Mesenchymal stem cell (in vitro differentiated cells and primary cell): Measurements from ENCODE around the gene LRRC9.

ENCODE experiments used
- DNase-seq: peaks from one replicate; pipeline ENCODE4 v3.0.0-alpha.2; 2013
- H2AFZ ChIP-seq: one replicate; pipeline ENCODE4 v1.6.1; 2013; ENCODE audit warnings: low read depth, mild to moderate bottlenecking, control low read depth, inconsistent platforms, low read length, moderate library complexity
- H2AK5ac ChIP-seq: 2 replicates; pipeline ENCODE4 v1.6.1; 2013; ENCODE audit warnings: low read length, moderate library complexity, mild to moderate bottlenecking, inconsistent platforms; ENCODE audit not compliant: severe bottlenecking
- H2BK120ac ChIP-seq: one replicate; pipeline ENCODE4 v1.6.1; 2013; ENCODE audit warnings: low read depth, mild to moderate bottlenecking, inconsistent platforms, low read length, moderate library complexity
- H2BK12ac ChIP-seq, 2 experiments: one replicate each; pipeline ENCODE4 v1.6.1; 2013; ENCODE audit warnings: inconsistent platforms in 2 of 2, low read length in 2 of 2, mild to moderate bottlenecking in 2 of 2, moderate library complexity in 2 of 2, control low read depth in 1 of 2
- H2BK15ac ChIP-seq: one replicate; pipeline ENCODE4 v1.6.1; 2013; ENCODE audit warnings: mild to moderate bottlenecking, low read depth, inconsistent platforms; ENCODE audit not compliant: poor library complexity, severe bottlenecking
- H2BK5ac ChIP-seq: 2 replicates; pipeline ENCODE4 v1.6.1; 2013; ENCODE audit warnings: low read depth, mild to moderate bottlenecking, low read length, control low read depth, inconsistent platforms; ENCODE audit not compliant: poor library complexity, severe bottlenecking
- H3K14ac ChIP-seq, 2 experiments: one replicate each; pipeline ENCODE4 v1.6.1; 2013; ENCODE audit warnings: inconsistent platforms in 2 of 2, low read length in 2 of 2, control low read depth in 1 of 2, mild to moderate bottlenecking in 1 of 2, moderate library complexity in 1 of 2
- H3K18ac ChIP-seq, 2 experiments: one replicate each; pipeline ENCODE4 v1.6.1; 2013; ENCODE audit warnings: inconsistent platforms in 2 of 2, low read length in 2 of 2, control low read depth in 1 of 2, low read depth in 1 of 2, mild to moderate bottlenecking in 1 of 2
- H3K23ac ChIP-seq, 2 experiments: one replicate each; pipeline ENCODE4 v1.6.1; 2013; ENCODE audit warnings: inconsistent platforms in 2 of 2, low read length in 2 of 2, mild to moderate bottlenecking in 2 of 2, moderate library complexity in 2 of 2, control low read depth in 1 of 2
- H3K27ac ChIP-seq: 2 replicates; pipeline ENCODE4 v1.5.1; 2013; ENCODE audit warnings: mild to moderate bottlenecking, moderate library complexity, low read length, control low read depth, inconsistent platforms; ENCODE audit not compliant: poor library complexity, severe bottlenecking
- H3K27me3 ChIP-seq, 2 experiments: 2 replicates each; pipeline versions ENCODE4 v1.6.1 to v1.7.0; 2013; ENCODE audit warnings: low read length in 2 of 2, mild to moderate bottlenecking in 2 of 2, moderate library complexity in 2 of 2, control low read depth in 1 of 2, inconsistent platforms in 1 of 2; ENCODE audit not compliant: control insufficient read depth in 1 of 2, insufficient read depth in 1 of 2
- H3K36me3 ChIP-seq, 2 experiments: 2 replicates each; pipeline versions ENCODE4 v1.6.1 to v1.7.0; 2013; ENCODE audit warnings: low read length in 2 of 2, control low read depth in 1 of 2, inconsistent platforms in 1 of 2, low read depth in 1 of 2, mild to moderate bottlenecking in 1 of 2; ENCODE audit not compliant: insufficient read depth in 2 of 2, control insufficient read depth in 1 of 2
- H3K4ac ChIP-seq, 2 experiments: one replicate each; pipeline ENCODE4 v1.6.1; 2013; ENCODE audit warnings: inconsistent platforms in 2 of 2, low read length in 2 of 2, mild to moderate bottlenecking in 2 of 2, moderate library complexity in 2 of 2, control low read depth in 1 of 2, low read depth in 1 of 2
- H3K4me1 ChIP-seq: 2 replicates; pipeline ENCODE4 v1.6.1; 2013; ENCODE audit warnings: low read depth, low read length, control low read depth; ENCODE audit not compliant: control insufficient read depth, insufficient read depth
- H3K4me2 ChIP-seq: 2 replicates; pipeline ENCODE4 v1.6.1; 2013; ENCODE audit warnings: low read length, mild to moderate bottlenecking, inconsistent platforms; ENCODE audit not compliant: poor library complexity, severe bottlenecking
- H3K4me3 ChIP-seq, 2 experiments: 2 replicates each; pipeline versions ENCODE4 v1.5.1 to v1.7.0; 2013; ENCODE audit warnings: low read length in 2 of 2, mild to moderate bottlenecking in 2 of 2, control low read depth in 1 of 2, low read depth in 1 of 2; ENCODE audit not compliant: insufficient read depth in 1 of 2
- H3K79me1 ChIP-seq: replicated peaks from 2 replicates; pipeline ENCODE4 v1.6.1; 2013; ENCODE audit warnings: mild to moderate bottlenecking, control low read depth, low read length, inconsistent platforms; ENCODE audit not compliant: poor library complexity, severe bottlenecking
- H3K9ac ChIP-seq: 2 replicates; pipeline ENCODE4 v1.7.0; 2013; ENCODE audit warnings: mild to moderate bottlenecking, low read length, moderate library complexity
- H3K9me3 ChIP-seq: 2 replicates; pipeline ENCODE4 v1.7.0; 2013; ENCODE audit warnings: mild to moderate bottlenecking, low read length; ENCODE audit not compliant: control insufficient read depth
- H4K8ac ChIP-seq: one replicate; pipeline ENCODE4 v1.6.1; 2013; ENCODE audit warnings: inconsistent platforms, mild to moderate bottlenecking, low read length, moderate library complexity
- H4K91ac ChIP-seq: one replicate; pipeline ENCODE4 v1.6.1; 2013; ENCODE audit warnings: mild to moderate bottlenecking, low read length, inconsistent platforms
- WGBS: methylation state at CpG from one replicate; pipeline ENCODE4 v1.1.7; 2013; ENCODE audit warnings: mixed read lengths; 5-methylcytosine and 5-hydroxymethylcytosine counted together

LRRC9 gene

GRCh38 chr14:59890676-59891075 lies 29.3 kb upstream of the LRRC9 start:
- H4K91ac ChIP-seq, result no peak overlapping the region
- no peak overlapping the region for H4K8ac ChIP-seq
- H3K4me2 ChIP-seq, result no peak overlapping the region
- no peaks in the 10 kb centered on the region for H3K36me3 ChIP-seq
- no peak for DNase-seq
- H3K4me3 ChIP-seq, result no peak overlapping the region
- H2AK5ac ChIP-seq, result no peak overlapping the region
- H3K9me3 ChIP-seq, result no peaks in the 10 kb centered on the region
- no peak overlapping the region for H3K14ac ChIP-seq
- no peak overlapping the region for H2AFZ ChIP-seq
- no peaks in the 10 kb centered on the region for H3K4me1 ChIP-seq
- H3K4ac ChIP-seq, result no peak overlapping the region
- no peak overlapping the region for H2BK12ac ChIP-seq
- peaks cover 0 to under 1% of the 10 kb centered on the region in 2 experiments for H3K27me3 ChIP-seq
- WGBS, result 63% methylated on average over 2 of the region's 2 CpGs
- no peak overlapping the region for H2BK15ac ChIP-seq
- H3K23ac ChIP-seq, result no peak overlapping the region
- no peak overlapping the region for H3K27ac ChIP-seq
- no peak overlapping the region for H3K9ac ChIP-seq
- H2BK5ac ChIP-seq, result no peak overlapping the region
- no peak overlapping the region for H2BK120ac ChIP-seq
- H3K18ac ChIP-seq, result no peak overlapping the region
- no peaks in the 10 kb centered on the region for H3K79me1 ChIP-seq

GRCh38 chr14:59895721-59896120 lies 24.2 kb upstream of the LRRC9 start:
- no peak overlapping the region for H2BK12ac ChIP-seq
- H3K9ac ChIP-seq, result no peak overlapping the region
- no peak overlapping the region for H3K4me2 ChIP-seq
- no peaks in the 10 kb centered on the region for H3K79me1 ChIP-seq
- H3K4me3 ChIP-seq, result no peak overlapping the region
- H3K9me3 ChIP-seq, result no peaks in the 10 kb centered on the region
- no peak overlapping the region for H2BK15ac ChIP-seq
- no peak overlapping the region for H4K91ac ChIP-seq
- no peak overlapping the region for H2BK5ac ChIP-seq
- 50% methylated on average over 1 of the region's 1 CpG for WGBS
- no peak overlapping the region for H3K14ac ChIP-seq
- no peak overlapping the region for H3K23ac ChIP-seq
- no peak overlapping the region for H2BK120ac ChIP-seq
- no peak overlapping the region for H3K18ac ChIP-seq
- H3K4me1 ChIP-seq, result no peaks in the 10 kb centered on the region
- no peak overlapping the region for H4K8ac ChIP-seq
- no peak overlapping the region for H3K27ac ChIP-seq
- H3K27me3 ChIP-seq, result peaks cover 2 to 20% of the 10 kb centered on the region in 2 experiments
- H2AFZ ChIP-seq, result no peak overlapping the region
- H3K36me3 ChIP-seq, result no peaks in the 10 kb centered on the region
- no peak for DNase-seq
- H2AK5ac ChIP-seq, result no peak overlapping the region
- H3K4ac ChIP-seq, result no peak overlapping the region

GRCh38 chr14:59897757-59898383 lies 22.1 kb upstream of the LRRC9 start:
- DNase-seq, result no peak
- 43% methylated on average over 6 of the region's 8 CpGs for WGBS
- H3K14ac ChIP-seq, result no peak overlapping the region
- no peak overlapping the region for H3K9ac ChIP-seq
- H2BK120ac ChIP-seq, result no peak overlapping the region
- H3K27ac ChIP-seq, result no peak overlapping the region
- H3K27me3 ChIP-seq, result peaks cover 2 to 22% of the 10 kb centered on the region in 2 experiments
- no peaks in the 10 kb centered on the region for H3K36me3 ChIP-seq
- no peak overlapping the region for H3K4me2 ChIP-seq
- H3K4ac ChIP-seq, result no peak overlapping the region
- H2AFZ ChIP-seq, result no peak overlapping the region
- peaks cover 5% of the 10 kb centered on the region for H3K9me3 ChIP-seq
- H3K79me1 ChIP-seq, result no peaks in the 10 kb centered on the region
- no peak overlapping the region for H3K18ac ChIP-seq
- H3K4me1 ChIP-seq, result no peaks in the 10 kb centered on the region
- no peak overlapping the region for H2BK5ac ChIP-seq
- no peak overlapping the region for H4K91ac ChIP-seq
- H4K8ac ChIP-seq, result no peak overlapping the region
- no peak overlapping the region for H2BK15ac ChIP-seq
- no peak overlapping the region for H2BK12ac ChIP-seq
- no peak overlapping the region for H3K4me3 ChIP-seq
- no peak overlapping the region for H3K23ac ChIP-seq
- no peak overlapping the region for H2AK5ac ChIP-seq

GRCh38 chr14:59900556-59900955 lies 19.4 kb upstream of the LRRC9 start:
- no peak overlapping the region for H3K14ac ChIP-seq
- H3K4ac ChIP-seq, result no peak overlapping the region
- H3K23ac ChIP-seq, result no peak overlapping the region
- H2AK5ac ChIP-seq, result no peak overlapping the region
- H2BK120ac ChIP-seq, result no peak overlapping the region
- H3K4me3 ChIP-seq, result no peak overlapping the region
- no peak overlapping the region for H4K91ac ChIP-seq
- no peak overlapping the region for H4K8ac ChIP-seq
- no peak overlapping the region for H2BK15ac ChIP-seq
- no peak overlapping the region for H2BK12ac ChIP-seq
- WGBS, result 67% methylated on average over 3 of the region's 3 CpGs
- no peak overlapping the region for H3K27ac ChIP-seq
- H3K4me2 ChIP-seq, result no peak overlapping the region
- no peak for DNase-seq
- H2AFZ ChIP-seq, result no peak overlapping the region
- H3K36me3 ChIP-seq, result no peaks in the 10 kb centered on the region
- H3K9me3 ChIP-seq, result peaks cover 5% of the 10 kb centered on the region
- no peaks in the 10 kb centered on the region for H3K79me1 ChIP-seq
- H3K18ac ChIP-seq, result no peak overlapping the region
- H3K9ac ChIP-seq, result no peak overlapping the region
- no peaks in the 10 kb centered on the region for H3K4me1 ChIP-seq
- peaks cover 2 to 22% of the 10 kb centered on the region in 2 experiments for H3K27me3 ChIP-seq
- no peak overlapping the region for H2BK5ac ChIP-seq
